NCI-H2227 (cell line): ENCODE data around the gene LACRT.
"Not testable (repeated sequence)": the region's sequence is repeated elsewhere in the genome, so short reads cannot be mapped to it uniquely, and the experiment has no call there.

ENCODE experiments used
- DNase-seq: peaks from one replicate; lab custom pipeline; 2025; ENCODE audit not compliant: unreplicated experiment; lab: John Stamatoyannopoulos, UW

Gene LACRT

GRCh38 chr12:54634795-54635194 lies at the start of gene LACRT:
LACRT (minus strand) TSS chr12:54634895; CDS start chr12:54634841, 54 bp downstream.
- no peak for DNase-seq

- no peak for DNase-seq
Observed at GRCh38 chr12:54683398-54683797, 48.7 kb upstream of the LACRT start.

- no peak for DNase-seq
Observed at GRCh38 chr12:54682674-54683073, 48.0 kb upstream of the LACRT start.

GRCh38 chr12:54680374-54680773 lies 45.7 kb upstream of the LACRT start:
- no peak for DNase-seq

GRCh38 chr12:54678131-54678530 lies 43.4 kb upstream of the LACRT start:
- no peak for DNase-seq

GRCh38 chr12:54667945-54668344 lies 33.2 kb upstream of the LACRT start:
- DNase-seq, result no peak

- DNase-seq, result no peak
Observed at GRCh38 chr12:54666008-54666407, 31.3 kb upstream of the LACRT start.

- not testable (repeated sequence) for DNase-seq
Observed at GRCh38 chr12:54665022-54665635, 30.4 kb upstream of the LACRT start.

- no peak for DNase-seq
Observed at GRCh38 chr12:54663603-54664002, 28.9 kb upstream of the LACRT start.

- DNase-seq, result no peak
Observed at GRCh38 chr12:54662026-54662425, 27.3 kb upstream of the LACRT start.

GRCh38 chr12:54661048-54661447 lies 26.4 kb upstream of the LACRT start:
- no peak for DNase-seq

- DNase-seq, result no peak
Observed at GRCh38 chr12:54660320-54660962, 25.7 kb upstream of the LACRT start.

- DNase-seq, result peak; percentile 52
Observed at GRCh38 chr12:54658306-54659264, 23.9 kb upstream of the LACRT start.

GRCh38 chr12:54657105-54657607 lies 22.5 kb upstream of the LACRT start:
- no peak for DNase-seq

- DNase-seq, result no peak
Observed at GRCh38 chr12:54654926-54655325, 20.2 kb upstream of the LACRT start.

- DNase-seq, result no peak
Observed at GRCh38 chr12:54653025-54653424, 18.3 kb upstream of the LACRT start.

- DNase-seq, result no peak
Observed at GRCh38 chr12:54650889-54651288, 16.2 kb upstream of the LACRT start.

- DNase-seq, result no peak
Observed at GRCh38 chr12:54650409-54650808, 15.7 kb upstream of the LACRT start.

- no peak for DNase-seq
Observed at GRCh38 chr12:54649825-54650224, 15.1 kb upstream of the LACRT start.

- no peak for DNase-seq
Observed at GRCh38 chr12:54648265-54648664, 13.6 kb upstream of the LACRT start, which contains the start of gene DCD. DCD (minus strand) TSS chr12:54648365; CDS start chr12:54648303, 62 bp downstream.

GRCh38 chr12:54641554-54641953 lies 6.9 kb upstream of the LACRT start:
- no peak for DNase-seq
